Measurements from ENCODE around the gene MOB3C. TPM values are rescaled to one million over a fixed set of nuclear protein-coding genes. Genes with fewer than 3 reads are reported as not detected.

Gene MOB3C
- polyA plus RNA-seq, 3 donors = 5.3 to 18.1 (median 6.1) TPM

- Histone ChIP-seq H3K9me3 (replicated peaks in 1 of 2; ENCODE audit: control insufficient read depth in 1 of 2, insufficient read depth in 1 of 2, low read length in 2 of 2) (no peaks in the 10 kb centered on the region), H4K20me1 (ENCODE audit: insufficient read depth, low read length) (no peaks in the 10 kb centered on the region), H3K4me2 (replicated peaks; ENCODE audit: extremely low read depth, low read length, poor library complexity, severe bottlenecking) (no peak overlapping the region), H2AFZ (ENCODE audit: insufficient read depth, low read depth, low read length, poor library complexity, severe bottlenecking) (no peak overlapping the region), H3K79me2 (ENCODE audit: insufficient read depth, low read length) (no peaks in the 10 kb centered on the region), H3K36me3 (replicated peaks in 1 of 2; ENCODE audit: control insufficient read depth in 1 of 2, insufficient read depth in 2 of 2, low read length in 2 of 2) (peaks cover 12 to 61% of the 10 kb centered on the region in 2 donors), H3K9ac (ENCODE audit: insufficient read depth, low read length, poor library complexity, severe bottlenecking) (no peak overlapping the region), H3K4me3 (replicated peaks in 1 of 3; ENCODE audit: low read depth in 2 of 3, low read length in 3 of 3) (no peak overlapping the region), H3K4me1 (ENCODE audit: control insufficient read depth in 1 of 2, insufficient read depth in 2 of 2, low read length in 2 of 2) (no peaks in the 10 kb centered on the region), H3K27me3 (ENCODE audit: control insufficient read depth in 2 of 2, insufficient read depth in 2 of 2, low read length in 2 of 2) (no peaks in the 10 kb centered on the region), H3K27ac (ENCODE audit: low read depth in 1 of 2, low read length in 2 of 2) (no peak overlapping the region)
- no peaks in the 10 kb centered on the region for H3K9me3 Mint-ChIP-seq
- H3K4me1 Mint-ChIP-seq = peaks cover 2% of the 10 kb centered on the region
- no peak overlapping the region for H3K4me3 Mint-ChIP-seq
- intact Hi-C loops (cut with micrococcal nuclease) = no loop called here
- no peak overlapping the region for H3K27ac Mint-ChIP-seq
- no peaks in the 10 kb centered on the region for H3K27me3 Mint-ChIP-seq (ENCODE audit: low read depth in 3 of 3)
- peaks cover 39 to 68% of the 10 kb centered on the region in 2 donors for H3K36me3 Mint-ChIP-seq
- TF ChIP-seq CTCF (IDR thresholded peaks at IDR 0.05) = no peak
- no CpG with 5 or more reads among the region's 1 CpG for WGBS (ENCODE audit: insufficient coverage)
- DNase-seq = no peak
Measured at GRCh38 chr1:46639547-46639946, 22.9 kb upstream of the MOB3C start.

DNA sequence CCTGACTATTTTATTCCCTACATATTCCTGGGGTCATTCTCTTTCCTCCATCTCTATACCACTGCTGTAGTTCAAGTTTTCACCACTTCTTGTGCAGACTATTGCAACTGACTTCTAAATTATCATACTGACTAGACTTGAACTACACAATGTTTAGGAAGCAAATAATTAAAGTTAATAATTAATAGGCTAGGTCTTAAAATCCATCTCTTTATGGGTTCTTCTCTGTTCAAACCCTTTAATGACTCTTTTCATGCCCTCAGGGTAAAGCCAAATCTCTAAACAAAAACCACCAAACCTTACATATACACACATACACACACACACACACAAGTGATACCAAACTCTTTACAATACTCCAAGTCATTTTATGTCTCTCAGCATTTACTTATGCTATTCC lies 22.3 kb upstream of the MOB3C start:
- H3K9me3 ChIP-seq (replicated peaks in 1 of 2; ENCODE audit: control insufficient read depth in 1 of 2, insufficient read depth in 1 of 2, low read length in 2 of 2) = no peaks in the 10 kb centered on the region
- no peaks in the 10 kb centered on the region for H3K27me3 ChIP-seq (ENCODE audit: control insufficient read depth in 2 of 2, insufficient read depth in 2 of 2, low read length in 2 of 2)
- no peak for TF ChIP-seq CTCF (IDR thresholded peaks at IDR 0.05)
- intact Hi-C loops (cut with micrococcal nuclease) = no loop called here
- Mint-ChIP-seq H3K27me3 (ENCODE audit: low read depth in 3 of 3) (no peaks in the 10 kb centered on the region), H3K27ac (peak overlapping the region in 1 of 7 donors; percentile 12), H3K4me3 (no peak overlapping the region), H3K4me1 (peaks cover 2% of the 10 kb centered on the region), H3K36me3 (peaks cover 45 to 75% of the 10 kb centered on the region in 2 donors), H3K9me3 (no peaks in the 10 kb centered on the region)
- no peak for DNase-seq
- no peaks in the 10 kb centered on the region for H3K79me2 ChIP-seq (ENCODE audit: insufficient read depth, low read length)
- H3K4me2 ChIP-seq (replicated peaks; ENCODE audit: extremely low read depth, low read length, poor library complexity, severe bottlenecking) = no peak overlapping the region
- H3K9ac ChIP-seq (ENCODE audit: insufficient read depth, low read length, poor library complexity, severe bottlenecking) = no peak overlapping the region
- no peaks in the 10 kb centered on the region for H3K4me1 ChIP-seq (ENCODE audit: control insufficient read depth in 1 of 2, insufficient read depth in 2 of 2, low read length in 2 of 2)
- no peak overlapping the region for H2AFZ ChIP-seq (ENCODE audit: insufficient read depth, low read depth, low read length, poor library complexity, severe bottlenecking)
- peaks cover 18 to 67% of the 10 kb centered on the region in 2 donors for H3K36me3 ChIP-seq (replicated peaks in 1 of 2; ENCODE audit: control insufficient read depth in 1 of 2, insufficient read depth in 2 of 2, low read length in 2 of 2)
- H3K27ac ChIP-seq (ENCODE audit: low read depth in 1 of 2, low read length in 2 of 2) = no peak overlapping the region
- no peaks in the 10 kb centered on the region for H4K20me1 ChIP-seq (ENCODE audit: insufficient read depth, low read length)
- H3K4me3 ChIP-seq (replicated peaks in 1 of 3; ENCODE audit: low read depth in 2 of 3, low read length in 3 of 3) = no peak overlapping the region
